GM19238 (cell line): ENCODE results near the gene A4GALT.
A peak's percentile ranks its signal among the peaks of the same experiment; 100 is the strongest.
"Not testable (repeated sequence)": the region's sequence is repeated elsewhere in the genome, so short reads cannot be mapped to it uniquely, and the experiment has no call there.

Experiments used
- DNase-seq: peaks from one replicate; pipeline ENCODE4 v3.0.0; 2011; ENCODE audit warnings: low spot score; ENCODE audit not compliant: insufficient read length

Gene A4GALT

DNA sequence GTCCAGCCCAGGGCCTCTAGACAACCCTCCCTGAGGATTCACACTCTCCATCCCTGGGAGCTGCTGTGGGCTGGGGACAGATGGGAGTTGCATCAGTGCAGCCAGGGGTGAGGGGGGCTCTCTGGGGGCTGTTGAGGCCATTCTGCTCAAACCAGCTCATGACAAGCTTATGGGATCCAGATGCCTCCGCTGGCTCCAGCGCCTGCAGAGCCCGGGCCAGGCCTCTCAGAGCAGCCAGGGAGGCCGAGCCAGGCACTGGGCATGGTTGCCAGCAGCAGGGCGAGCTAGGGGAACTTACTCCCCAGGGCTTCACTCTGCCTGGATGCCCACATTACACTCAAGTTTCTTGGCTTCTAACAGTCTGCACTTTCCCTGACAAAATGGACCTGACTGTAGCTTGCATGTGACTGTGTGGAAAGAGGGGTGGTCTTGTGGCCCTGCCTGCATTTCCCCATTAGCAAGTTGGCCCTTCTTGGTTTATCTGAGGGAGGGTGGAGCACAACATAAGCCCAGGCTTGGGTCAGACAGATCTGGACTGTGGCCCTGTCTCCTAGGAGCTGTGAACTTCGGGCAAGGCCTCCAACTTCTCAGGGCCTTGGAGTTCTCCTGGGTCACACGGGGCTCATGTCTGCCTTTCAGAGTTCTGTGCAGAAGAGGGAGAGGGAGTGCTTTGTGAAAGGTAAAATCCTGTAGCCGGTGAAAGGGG lies 36.9 kb downstream of the A4GALT start:
- no peak for DNase-seq

- no peak for DNase-seq
Observed at GRCh38 chr22:42682113-42682851, 38.4 kb downstream of the A4GALT start.

GRCh38 chr22:42680648-42681047 lies 40.0 kb downstream of the A4GALT start:
- DNase-seq, result no peak

DNA sequence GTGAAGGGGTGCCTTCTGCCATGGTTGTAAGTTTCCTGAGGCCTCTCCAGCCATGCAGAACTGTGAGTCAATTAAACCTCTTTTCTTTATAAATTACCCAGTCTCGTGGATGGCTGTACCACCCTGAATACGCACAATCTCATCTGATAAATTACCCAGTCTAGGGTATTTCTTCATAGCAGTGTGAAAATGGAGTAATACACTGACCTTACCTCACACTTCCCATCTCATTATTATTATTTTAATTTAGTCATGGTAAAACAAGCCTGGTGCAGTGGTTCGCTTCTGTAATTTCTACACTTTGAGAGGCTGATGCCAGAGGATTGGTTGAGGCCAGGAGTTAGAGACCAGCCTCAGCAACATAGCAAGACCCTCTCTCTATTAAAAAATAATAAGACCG lies 41.0 kb downstream of the A4GALT start:
- DNase-seq, result no peak

DNA sequence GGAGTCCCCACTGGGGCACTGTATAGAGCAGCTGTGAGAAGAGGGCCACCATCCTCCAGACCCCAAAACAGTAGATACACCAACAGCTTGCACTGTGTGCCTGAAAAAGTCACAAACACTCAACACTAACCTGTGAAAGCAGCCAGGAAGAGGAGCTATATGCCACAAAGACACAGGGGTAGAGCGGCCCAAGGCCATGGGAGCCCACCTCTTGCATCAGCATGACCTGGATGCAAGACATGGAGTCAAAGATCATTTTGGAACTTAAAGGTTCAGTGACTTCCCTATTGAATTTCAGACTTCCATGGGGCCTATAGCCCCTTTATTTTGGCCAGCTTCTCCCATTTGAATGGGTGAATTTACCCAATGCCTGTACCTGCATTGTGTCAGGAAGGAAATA lies 41.8 kb downstream of the A4GALT start:
- DNase-seq, result no peak

GRCh38 chr22:42677936-42678335 lies 42.7 kb downstream of the A4GALT start:
- not testable (repeated sequence) for DNase-seq

DNA sequence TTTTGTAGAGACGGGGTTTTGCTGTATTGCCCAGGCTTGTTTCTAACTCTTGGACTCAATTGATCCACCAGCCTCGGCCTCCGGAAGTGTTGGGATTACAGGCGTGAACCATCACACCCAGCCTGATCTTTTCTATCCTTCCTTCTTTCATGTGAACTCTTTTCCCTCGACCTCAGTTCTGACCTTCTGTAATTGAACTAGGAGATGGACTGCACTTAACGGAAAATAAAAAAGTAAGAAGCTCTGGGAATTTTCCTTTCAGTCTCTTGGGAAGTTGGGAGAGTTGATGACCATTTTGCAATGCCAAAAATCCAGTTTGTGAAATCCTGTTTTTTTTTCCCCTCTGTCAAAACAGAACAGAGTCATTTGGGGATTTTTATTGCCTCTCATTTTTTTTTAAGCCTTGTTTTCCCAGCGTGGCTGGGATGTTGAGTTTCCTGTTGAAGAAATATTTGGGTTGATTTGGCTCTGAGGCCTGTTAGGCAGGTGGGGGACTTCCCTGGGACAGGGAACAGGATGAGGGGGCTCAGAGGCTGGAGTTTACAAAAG lies 44.5 kb downstream of the A4GALT start:
- no peak for DNase-seq

DNA sequence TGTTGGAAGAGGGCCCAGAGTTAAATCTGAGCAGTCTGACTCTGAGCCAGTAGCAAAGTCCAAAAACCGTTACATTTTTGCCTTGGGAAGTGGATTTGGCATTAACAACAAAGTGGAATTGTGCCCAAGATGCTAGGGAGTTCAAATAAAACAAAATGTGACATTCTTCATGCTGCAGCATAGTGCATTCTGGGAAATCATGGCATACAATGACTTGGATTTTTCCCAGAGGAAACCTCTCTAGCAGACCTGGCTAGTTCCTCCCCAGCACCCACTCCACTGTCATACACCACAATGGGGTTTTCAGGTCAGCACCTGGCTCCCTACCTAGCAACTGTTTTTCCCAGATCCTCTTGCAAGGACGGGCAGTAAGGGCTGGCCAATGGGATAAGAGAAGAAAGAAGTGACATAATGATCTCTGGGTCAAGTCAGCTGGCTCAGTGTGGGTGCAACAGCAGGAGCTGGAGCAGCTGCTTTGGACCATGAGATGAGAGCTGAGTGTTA lies 46.7 kb downstream of the A4GALT start:
- DNase-seq, result no peak

- not testable (repeated sequence) for DNase-seq
Observed at GRCh38 chr22:42673071-42673470, 47.6 kb downstream of the A4GALT start.

GRCh38 chr22:42670921-42671709 lies 49.6 kb downstream of the A4GALT start:
- no peak for DNase-seq

DNA sequence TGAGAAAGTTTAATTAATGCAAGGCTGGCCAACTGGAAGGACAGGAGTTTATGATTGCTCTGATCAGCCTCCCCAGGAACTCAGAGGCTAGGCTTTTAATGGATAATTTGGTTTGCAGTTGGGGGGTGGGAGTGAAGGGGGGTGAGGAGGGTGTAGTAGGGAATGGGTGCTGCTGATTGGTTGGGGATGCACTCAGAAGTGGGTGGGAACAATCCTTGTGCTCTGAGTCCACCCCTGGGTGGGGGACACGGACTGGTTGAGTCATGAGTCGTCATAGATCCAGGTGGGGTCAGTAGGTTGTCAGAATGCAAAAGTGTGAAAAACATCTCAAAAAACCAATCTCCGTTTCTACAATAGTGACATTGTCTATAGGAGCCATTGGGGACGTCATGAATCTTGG lies 50.6 kb downstream of the A4GALT start:
- DNase-seq, result no peak

- DNase-seq, result not testable (repeated sequence)
Observed at GRCh38 chr22:42666393-42666792, 54.3 kb downstream of the A4GALT start.

GRCh38 chr22:42664976-42665831 lies 55.5 kb downstream of the A4GALT start:
- DNase-seq, result no peak

- peak; percentile 73 for DNase-seq
Observed at GRCh38 chr22:42661985-42662831, 58.5 kb downstream of the A4GALT start.

- DNase-seq, result no peak
Observed at GRCh38 chr22:42656578-42656977, 64.1 kb downstream of the A4GALT start.

- DNase-seq, result peak; percentile 75
Observed at GRCh38 chr22:42655693-42656092, 65.0 kb downstream of the A4GALT start.

DNA sequence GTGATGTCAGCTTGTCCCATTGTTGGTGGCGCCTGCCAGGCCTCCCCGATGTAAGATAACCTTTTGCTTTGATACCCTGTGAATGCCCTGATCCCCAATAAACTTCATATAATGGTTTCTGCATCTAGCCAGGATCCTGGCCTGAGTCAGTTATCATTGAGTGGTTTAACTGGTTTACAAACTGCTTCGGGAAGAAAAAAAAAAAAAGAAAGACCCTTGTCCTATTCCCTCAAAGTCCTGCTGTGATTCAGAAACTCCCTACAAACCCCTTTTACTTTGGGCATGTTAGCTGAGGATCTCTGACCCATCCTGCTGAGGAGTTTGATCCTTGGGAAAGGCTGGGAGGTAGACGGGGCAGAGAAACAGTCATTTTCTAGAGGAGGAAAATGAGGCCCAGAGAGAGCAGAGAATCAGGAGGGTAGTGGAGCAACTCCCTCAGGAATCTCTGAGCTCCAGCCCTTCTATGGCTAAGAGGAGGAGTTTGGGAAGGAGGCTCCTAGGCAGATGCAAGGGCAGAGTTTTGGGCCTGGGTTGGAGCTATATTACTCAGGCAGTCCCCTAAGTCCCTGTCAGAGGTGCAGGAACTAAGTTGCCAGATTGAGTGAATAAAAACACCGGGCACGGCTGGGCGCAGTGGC lies 66.1 kb downstream of the A4GALT start:
- no peak for DNase-seq

GRCh38 chr22:42653999-42654398 lies 66.7 kb downstream of the A4GALT start:
- no peak for DNase-seq

DNA sequence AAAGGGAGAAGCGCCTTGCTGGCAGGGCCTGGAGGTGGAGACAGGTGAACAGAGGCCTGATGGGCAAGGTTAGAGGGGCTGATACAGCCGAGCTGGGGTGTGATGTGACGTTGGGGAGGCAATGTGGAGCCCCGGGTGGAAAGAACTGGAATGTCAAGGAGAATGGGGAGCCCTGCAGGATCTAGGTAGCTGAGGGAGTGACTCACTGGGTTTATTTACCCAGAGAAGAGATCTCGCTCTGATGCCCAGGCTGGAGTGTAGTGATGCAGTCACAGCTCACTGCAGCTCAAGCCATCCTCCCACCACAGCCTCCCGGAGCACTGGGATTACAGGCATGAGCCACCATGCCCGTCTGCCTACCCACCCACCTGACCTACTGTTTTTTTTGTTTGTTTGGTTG lies 69.5 kb downstream of the A4GALT start:
- no peak for DNase-seq
